Smooth muscle cell of the brain vasculature (primary cell): Measurements from ENCODE around the gene RAD51B.
A peak's percentile ranks its signal among the peaks of the same experiment; 100 is the strongest.
"Not testable (repeated sequence)": the region's sequence is repeated elsewhere in the genome, so short reads cannot be mapped to it uniquely, and the experiment has no call there.

Source experiments
- DNase-seq: peaks from one replicate; pipeline ENCODE4 v3.0.0-alpha.2; 2012; ENCODE audit warnings: low read depth, low spot score

The RAD51B gene

DNA sequence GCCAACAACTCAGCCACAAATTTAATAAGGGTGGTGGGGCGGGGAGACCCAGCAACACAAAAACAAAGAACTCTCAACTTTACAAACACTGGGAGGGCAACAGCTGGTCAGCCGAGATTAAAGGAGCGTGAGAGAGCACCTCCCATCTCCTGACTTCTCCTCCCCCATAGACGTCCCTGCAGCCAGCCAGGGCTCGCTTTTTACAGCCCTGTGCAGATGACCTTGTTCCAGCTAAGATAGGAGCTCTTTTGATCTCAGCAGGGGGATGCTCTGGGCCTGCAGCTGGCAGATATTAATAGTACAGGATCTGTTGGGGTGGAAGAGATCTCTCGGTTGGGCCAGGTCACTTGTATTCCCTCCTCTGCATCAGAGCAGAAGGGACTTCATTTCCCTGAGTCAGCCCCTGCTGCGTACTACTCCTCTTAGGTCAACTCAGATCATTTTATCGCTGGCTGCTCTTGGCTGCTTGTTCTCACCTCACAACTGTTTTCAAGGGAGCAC lies 475.8 kb downstream of the RAD51B start:
- DNase-seq: no peak

DNA sequence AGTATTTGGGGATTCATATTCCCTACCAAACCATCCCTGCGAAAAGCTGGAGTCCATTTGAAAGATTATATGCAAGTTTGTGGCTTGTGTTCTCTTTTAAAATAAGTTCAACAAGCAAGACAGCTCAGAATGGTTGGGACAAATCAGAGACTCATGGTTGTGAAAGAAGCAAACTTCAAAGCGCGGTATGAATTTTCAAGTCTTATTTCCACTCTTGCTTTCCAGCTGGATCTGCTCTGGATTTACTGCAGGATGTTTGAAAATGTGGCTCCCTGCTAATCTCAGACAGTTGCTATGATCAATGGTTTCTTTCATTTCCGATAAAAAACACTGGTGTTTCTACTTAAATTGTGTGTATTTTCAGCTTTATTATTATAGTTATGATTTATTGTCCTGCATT lies 477.5 kb downstream of the RAD51B start:
- DNase-seq: no peak

DNA sequence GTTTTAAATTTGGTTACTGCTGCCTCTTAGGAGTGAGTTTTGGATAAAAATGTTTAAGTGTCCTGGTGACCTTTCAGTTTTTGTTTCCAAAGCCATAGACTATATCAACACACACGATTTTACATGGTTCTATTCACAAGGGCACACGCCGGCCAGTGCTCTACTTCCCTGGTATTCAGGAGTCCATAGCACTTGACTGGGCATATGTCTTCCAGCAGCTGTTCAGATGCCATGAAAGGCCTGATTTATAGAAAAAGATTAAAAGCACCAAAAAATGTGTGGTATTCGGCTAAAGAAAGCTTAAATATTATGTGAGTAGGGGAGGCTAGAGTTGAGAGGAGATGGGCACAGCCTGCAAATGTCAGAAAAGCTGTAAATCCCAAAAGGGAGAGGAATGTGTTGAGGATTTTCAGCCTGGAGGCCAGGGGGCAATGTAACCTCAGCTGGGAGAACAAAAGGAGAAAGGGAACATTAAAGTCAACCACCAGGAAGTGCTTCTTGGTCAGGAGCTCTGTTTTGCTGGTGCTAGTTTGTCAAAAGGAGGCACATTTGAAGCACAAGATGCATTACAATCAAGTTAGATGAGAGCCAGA lies 478.4 kb downstream of the RAD51B start:
- DNase-seq: no peak

GRCh38 chr14:68300608-68301007 lies 481.0 kb downstream of the RAD51B start:
- DNase-seq: no peak

DNA sequence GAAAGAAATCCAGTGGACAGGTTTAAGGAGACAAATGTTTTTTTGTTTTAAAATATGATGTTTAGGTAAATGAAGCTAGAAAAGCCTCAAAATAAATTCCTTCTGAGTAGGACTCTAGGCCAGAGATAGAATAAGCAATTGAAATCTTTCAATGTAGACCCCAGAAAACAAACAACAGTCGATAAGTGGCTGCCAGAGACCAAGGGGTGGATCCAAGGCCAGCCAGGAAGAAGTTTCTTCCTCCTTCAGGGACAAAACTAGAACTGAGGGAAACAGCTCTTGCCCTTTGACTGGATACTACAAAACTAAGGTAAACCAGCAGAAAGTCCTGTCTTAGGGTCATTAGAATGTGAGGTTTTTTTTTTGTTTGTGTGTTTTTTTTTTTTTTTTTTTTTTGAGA lies 481.6 kb downstream of the RAD51B start:
- no peak for DNase-seq

DNA sequence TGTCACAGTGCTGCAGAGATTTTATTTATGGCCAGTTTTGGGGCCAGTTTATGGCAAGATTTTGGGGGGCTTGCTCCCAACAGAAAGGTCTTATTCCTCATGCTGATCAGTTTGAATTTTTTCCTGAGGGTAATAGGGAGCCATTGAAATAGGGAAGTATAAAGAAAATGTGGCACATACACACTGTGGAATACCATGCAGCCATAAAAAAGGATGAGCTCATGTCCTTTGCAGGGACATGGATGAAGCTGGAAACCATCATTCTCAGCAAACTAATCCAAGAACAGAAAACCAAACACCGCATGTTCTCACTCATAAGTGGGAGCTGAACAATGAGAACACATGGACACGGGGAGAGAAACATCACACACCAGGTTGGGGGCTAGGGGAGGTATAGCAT lies 483.4 kb downstream of the RAD51B start:
- not testable (repeated sequence) for DNase-seq

GRCh38 chr14:68305738-68306137 lies 486.2 kb downstream of the RAD51B start:
- DNase-seq: no peak

DNA sequence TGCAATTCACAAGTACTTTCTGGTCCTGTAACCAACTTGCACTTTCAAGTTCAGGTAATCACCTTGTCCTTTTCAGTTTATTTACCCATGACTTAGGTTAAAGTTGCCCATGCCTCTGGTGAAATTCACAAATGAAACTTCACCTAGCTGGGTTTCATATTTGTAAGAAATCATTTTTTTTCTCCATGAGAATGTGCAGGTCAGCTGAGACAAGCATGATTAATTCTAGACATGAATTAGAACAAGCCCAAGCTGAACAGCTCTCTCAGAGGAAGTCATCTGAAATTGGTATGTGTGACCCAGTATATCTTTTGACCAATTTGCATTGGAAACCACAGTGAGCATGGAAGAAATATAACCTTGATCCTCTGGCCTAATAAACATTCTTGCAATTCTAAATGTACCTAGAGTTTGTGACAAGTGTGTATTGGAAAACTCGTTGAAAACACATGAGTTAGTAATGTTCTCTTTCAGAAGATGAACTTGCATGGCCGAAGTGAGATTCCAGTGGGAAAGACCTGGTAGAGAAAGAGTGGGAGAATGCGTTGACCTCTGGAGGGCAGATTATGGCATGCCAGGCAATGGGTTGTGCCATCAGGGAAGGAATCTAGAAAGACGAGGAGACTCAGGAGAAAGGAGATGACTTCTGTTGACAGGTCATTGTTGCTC lies 486.8 kb downstream of the RAD51B start:
- DNase-seq: no peak

GRCh38 chr14:68306934-68307789 lies 487.6 kb downstream of the RAD51B start:
- no peak for DNase-seq

- DNase-seq: no peak
These were observed 488.2 kb downstream of the RAD51B start for GRCh38 chr14:68307790-68308168.

DNA sequence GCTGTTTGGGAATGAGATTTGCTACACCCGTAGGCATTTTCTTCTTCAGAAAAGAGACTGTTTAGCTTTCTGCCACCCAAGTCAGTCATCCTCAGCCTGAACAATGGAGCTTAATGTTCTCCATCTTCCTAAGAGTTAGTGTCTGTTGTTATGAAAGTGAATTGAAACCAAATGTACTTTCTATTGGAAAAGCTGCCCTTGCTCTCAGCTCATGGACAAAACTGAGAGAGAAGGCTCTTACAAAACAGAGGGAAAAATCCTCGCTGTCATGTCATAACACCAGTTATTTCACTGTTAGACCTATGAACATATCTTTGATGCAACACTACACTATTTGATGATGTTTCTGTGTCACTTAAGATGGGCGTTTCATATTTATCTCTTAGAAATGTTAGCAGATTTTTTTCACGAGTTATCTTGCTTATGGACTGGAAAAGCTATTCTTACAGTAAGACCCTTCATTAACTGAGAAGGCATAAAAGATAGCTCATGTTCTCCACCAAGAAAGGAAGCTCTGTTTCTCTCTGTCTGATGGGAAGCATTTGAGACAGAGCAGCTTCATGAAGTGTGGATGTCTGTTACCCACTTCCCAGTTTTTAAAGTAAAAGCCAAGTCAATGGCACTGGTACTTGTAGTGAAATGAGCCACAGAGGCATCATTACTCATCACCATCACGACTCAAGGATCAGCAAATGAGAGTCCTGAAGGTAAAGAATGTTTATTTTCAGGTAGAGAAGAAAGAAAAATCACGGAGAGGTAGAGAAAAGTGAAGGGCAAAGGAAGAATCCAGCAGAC lies 489.3 kb downstream of the RAD51B start:
- DNase-seq: no peak

GRCh38 chr14:68309616-68310015 lies 490.0 kb downstream of the RAD51B start:
- DNase-seq: no peak

GRCh38 chr14:68312300-68312699 lies 492.7 kb downstream of the RAD51B start:
- DNase-seq: no peak

- no peak for DNase-seq
These were observed 493.5 kb downstream of the RAD51B start for GRCh38 chr14:68312884-68313610.

GRCh38 chr14:68314642-68315041 lies 495.1 kb downstream of the RAD51B start:
- DNase-seq: no peak

GRCh38 chr14:68315081-68315480 lies 495.5 kb downstream of the RAD51B start:
- no peak for DNase-seq

GRCh38 chr14:68316078-68316868 lies 496.7 kb downstream of the RAD51B start:
- DNase-seq: no peak

DNA sequence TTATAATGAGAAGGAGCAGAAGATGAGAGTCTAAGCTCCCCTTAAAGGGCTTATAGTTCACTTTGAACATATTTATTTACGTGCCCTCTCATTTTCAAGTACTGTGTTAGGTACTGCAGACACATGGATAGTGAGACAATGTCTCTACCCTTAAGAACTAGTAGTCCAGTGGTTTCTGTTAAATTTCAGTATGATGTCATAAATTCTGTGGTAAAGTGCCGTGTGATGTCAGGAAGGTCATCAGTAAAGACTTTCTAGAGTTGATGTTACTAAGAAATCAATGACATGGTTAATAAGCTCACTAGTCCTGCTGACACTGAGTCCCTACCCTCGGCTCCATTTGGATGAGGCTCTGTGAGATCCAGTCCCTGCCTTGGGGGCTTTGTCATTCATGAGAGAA lies 497.7 kb downstream of the RAD51B start:
- DNase-seq: no peak

- peak; percentile 56 for DNase-seq
These were observed 499.2 kb downstream of the RAD51B start for GRCh38 chr14:68318828-68319227.

DNA sequence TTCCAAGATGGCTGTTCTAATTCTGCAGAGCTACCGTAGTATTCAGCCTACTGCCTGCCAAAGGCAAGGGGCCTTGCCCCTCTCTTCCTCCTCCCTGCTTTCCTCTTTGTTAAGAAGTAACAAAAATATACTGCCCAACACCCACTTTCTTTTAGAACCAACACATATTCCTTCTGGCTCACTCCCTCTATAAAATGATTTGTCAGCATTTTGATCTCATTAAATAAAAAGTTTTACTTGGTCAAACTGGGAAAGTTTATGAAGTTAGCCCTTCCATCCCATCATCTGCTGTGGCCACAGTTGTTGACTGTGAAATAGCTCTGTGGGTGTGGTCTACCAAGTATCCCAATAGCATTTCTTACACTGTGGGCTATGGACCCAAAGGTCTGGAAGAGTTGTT lies 500.9 kb downstream of the RAD51B start:
- no peak for DNase-seq
